GM18508 (cell line): ENCODE results near the gene TSPAN5.
"Not testable (repeated sequence)": the region's sequence is repeated elsewhere in the genome, so short reads cannot be mapped to it uniquely, and the experiment has no call there.

Experiments
- ATAC-seq: cut with Tn5 transposase; IDR thresholded peaks from one replicate; pipeline ENCODE4 v1.9.1; 2021; ENCODE audit warnings: moderate number of reproducible peaks; ENCODE audit not compliant: insufficient read depth, unreplicated experiment

Gene TSPAN5

GRCh38 chr4:98658287-98659105 is at the start of gene TSPAN5:
TSS of gene TSPAN5 (minus strand) at chr4:98658611.
- ATAC-seq: peak; percentile 28

DNA sequence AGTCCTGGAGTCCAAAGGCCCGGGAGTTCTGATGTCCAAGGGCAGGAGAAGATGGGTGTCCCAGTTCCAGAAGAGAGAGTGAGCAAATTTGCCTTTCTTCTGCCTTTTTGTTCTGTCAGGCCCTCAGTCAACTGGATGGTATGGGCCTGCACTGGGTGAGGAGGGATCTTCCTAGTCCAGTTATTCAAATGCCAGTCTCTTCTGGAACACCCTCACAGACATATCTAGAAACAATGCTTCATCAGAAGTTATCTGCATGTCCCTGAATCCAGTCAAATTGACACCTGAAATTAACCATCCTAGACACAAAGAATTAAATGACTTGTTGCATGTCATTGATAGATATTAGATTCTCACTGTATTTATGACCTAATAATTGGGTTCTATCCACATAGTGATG is 48.5 kb upstream of the TSPAN5 start:
- ATAC-seq: no peak

DNA sequence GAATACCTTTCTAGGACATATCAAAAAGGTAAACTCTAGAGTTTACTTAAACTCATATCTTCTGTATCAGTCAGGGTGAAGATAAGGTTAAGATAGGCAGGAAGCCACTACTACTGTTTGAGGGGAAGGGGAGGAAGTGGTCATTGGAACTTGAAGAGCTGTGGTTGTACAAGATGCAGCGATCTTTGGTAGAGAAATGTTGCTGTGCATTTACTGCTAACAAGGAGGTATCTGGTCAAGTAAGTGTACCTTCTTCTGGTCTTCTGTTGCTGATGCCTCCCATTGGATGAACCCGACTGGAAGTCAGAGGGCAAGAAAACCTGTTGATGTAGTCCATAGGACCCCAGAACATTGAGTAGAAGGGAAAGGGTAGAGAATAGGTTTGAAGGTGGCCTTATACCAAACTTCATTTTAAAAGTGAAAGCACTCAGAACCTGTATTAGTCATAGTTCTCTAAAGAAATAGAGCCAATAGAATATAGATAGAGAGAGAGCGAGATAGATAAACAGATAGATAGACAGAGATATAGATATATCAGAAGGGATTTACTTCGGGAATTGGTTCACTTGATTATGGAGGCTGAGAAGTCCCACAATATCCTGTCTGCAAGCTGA is 47.9 kb upstream of the TSPAN5 start:
- ATAC-seq: no peak

DNA sequence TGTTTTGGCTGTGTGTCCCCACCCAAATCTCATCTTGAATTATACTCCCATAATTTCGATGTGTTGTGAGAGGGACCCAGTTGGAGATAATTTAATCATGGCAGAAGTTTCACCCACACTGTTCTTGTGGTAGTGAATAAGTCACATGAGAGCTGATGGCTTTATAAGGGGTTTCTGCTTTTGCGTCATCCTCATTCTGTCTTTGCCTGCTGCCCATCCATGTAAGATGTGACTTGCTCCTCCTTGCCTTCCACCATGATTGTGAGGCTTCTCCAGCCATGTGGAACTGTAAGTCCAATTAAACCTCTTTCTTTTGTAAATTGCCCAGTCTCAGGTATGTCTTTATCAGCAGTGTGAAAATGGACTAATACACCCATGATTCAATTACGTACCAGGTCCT is 47.2 kb upstream of the TSPAN5 start:
- ATAC-seq: not testable (repeated sequence)

GRCh38 chr4:98700656-98701055 is 42.2 kb upstream of the TSPAN5 start:
- no peak for ATAC-seq

- no peak for ATAC-seq
Observed at GRCh38 chr4:98694076-98694475, 35.7 kb upstream of the TSPAN5 start.

DNA sequence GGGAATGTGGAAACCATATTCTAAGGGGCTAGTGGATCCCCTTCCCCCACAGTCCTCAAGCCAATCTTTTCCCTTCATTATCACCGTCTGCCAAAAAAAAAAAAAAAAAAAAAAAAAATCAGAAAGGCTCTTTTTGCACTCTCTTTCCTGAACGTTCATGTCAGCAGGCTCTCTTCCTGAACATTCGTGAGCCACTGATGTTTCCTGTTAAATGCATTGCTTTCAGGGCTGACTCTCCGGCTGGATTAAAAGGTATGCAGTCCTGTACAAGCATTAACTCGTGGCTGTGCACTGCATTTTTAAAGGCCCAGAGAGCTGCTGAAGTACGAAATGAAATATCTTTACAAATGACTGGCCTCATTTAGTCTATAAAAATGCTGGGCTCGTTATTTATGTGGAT is 34.0 kb upstream of the TSPAN5 start:
- no peak for ATAC-seq

- no peak for ATAC-seq
Observed at GRCh38 chr4:98691588-98691987, 33.2 kb upstream of the TSPAN5 start.

DNA sequence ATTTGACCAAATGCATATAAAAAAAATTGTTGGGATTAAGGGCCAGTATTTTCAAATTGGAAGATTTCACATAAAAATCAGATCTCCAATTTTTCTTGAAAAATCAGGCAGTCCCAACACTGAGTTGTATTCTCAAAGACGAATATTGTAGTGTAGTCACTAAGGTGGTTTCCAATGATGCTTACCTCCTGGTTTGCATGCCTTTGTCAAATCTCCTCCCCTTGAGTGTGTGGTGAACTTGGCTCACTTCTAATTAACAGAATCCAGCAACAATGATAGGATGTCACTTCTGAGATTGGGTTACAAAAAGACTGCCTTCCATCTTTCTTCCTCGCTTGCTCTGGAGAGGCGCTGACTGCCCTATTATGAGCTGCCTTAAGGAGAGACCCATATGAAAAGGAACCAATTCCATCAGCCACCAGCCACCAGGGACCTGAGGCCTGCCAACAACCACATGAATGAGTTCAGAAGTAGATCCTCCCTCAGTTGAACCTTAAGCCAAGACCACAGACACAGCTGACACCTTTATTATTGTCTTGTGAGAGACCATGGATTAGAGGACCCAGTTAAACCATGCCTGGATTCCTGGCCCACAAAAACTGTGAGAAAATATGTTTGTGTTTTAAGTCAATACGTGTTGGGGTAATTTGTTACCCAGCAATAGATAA is 31.2 kb upstream of the TSPAN5 start:
- no peak for ATAC-seq

DNA sequence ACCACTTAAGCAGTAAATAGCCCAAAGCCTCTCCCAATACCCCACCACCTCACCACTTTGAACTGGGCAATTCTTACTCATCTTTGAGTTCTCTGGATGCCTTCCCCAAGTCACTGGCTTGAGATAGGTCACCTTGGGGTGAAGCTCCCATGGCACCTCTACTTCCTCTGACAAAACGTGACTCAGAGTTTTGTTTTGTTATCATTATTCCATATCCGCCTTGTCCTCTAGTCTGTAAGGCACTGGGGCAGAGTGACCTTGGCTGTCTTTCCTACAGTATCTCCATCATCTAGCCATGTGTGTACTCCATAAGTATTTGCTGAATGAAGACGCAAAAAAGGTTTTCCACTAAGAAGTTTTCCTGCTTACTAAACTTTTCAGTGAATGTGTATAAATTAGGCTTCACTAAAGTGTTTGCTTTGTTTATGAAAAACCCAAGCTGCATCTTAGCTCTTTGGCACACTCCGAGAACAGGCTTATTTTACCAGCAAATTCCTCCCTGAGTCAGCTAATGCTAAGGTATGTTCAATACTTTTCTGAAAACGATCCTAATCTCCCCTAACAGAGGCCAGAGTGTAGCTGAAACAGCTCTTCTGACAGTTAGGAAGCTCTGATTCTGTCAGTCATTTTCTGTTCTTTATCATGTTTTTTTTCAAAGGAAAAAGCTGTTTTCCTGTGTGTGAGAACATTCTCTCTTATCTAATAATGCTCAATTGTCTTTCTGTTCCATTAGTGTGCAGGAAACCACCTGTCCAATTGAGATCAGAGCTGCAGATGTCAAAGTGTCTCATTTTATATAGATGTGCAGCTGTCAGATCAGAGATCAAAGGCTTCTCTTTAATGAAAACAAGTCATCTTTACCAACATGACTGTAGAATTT is 30.2 kb upstream of the TSPAN5 start:
- ATAC-seq: no peak

DNA sequence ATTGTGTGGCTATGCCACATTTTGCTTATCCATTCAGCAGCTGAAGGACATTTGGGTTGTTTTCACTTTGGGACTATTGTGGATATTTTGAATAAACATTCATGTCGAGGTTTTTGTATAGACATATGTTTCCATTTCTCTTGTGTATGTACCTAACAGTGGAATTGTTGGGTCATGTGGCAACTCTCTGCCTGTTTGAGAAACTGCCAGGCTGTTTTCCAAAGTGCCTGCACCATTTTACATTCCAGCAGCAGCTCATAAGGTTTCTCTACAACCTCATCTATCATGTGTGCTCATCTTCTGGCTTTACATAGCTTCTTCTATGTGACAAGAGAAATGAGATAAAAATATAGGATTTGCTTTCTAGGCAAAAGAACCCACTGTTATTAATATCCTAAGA is 29.5 kb upstream of the TSPAN5 start:
- no peak for ATAC-seq

- ATAC-seq: no peak
Observed at GRCh38 chr4:98686847-98687246, 28.4 kb upstream of the TSPAN5 start.

DNA sequence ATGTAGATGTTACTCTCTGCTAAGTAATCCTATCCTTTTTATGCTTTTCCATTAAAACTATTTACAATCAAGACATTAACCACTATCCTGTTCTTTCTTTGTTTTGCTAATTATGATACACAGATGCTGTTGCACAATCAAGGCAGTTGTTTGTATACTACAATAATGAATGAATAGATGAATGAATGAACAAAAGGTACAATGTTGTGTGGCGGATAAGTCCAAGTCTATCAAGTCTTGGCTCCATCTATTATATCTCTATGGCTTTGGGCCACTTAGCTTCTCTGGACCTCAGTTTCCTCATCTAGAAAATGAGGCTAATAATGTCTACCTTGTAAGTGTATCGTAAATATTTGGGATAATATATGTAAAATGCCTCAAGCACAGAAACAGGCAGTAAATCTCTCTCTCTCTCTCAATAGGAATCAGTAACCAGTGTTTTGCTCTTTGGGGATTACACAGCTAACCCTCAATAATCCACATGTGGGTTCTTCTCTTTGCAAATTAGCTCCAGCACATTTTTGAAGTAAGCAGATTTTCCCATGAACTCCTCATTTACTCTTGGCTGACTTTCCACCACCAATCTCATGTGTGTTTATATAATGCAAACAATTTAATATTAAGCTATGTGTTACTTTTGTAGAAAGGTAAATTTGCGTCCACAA is 27.8 kb upstream of the TSPAN5 start:
- no peak for ATAC-seq

GRCh38 chr4:98685225-98686042 is 27.0 kb upstream of the TSPAN5 start:
- no peak for ATAC-seq

GRCh38 chr4:98682719-98683118 is 24.3 kb upstream of the TSPAN5 start:
- ATAC-seq: no peak

- ATAC-seq: no peak
Observed at GRCh38 chr4:98680806-98681205, 22.4 kb upstream of the TSPAN5 start.

- ATAC-seq: no peak
Observed at GRCh38 chr4:98679738-98680137, 21.3 kb upstream of the TSPAN5 start.

DNA sequence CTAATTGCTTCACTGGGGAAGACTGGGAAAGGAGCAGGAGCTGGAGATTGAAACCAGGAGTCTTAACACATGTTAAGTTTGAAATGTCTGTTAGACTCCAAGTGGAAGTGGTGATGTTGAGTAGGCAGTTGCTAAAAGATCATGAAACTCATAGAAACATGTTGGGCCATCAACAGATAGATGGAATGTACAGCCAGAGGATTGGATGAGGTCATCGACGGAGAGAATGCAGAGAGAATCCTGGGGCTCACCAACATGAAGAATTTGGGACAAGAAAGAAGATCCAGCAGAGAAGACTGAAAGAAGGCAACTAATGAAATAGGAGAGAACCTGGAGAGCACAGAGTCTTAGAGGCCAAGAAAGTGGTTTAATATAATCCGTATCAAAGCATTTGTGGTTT is 19.4 kb upstream of the TSPAN5 start:
- no peak for ATAC-seq
